PC-9 (cell line): ENCODE measurements around the gene FLYWCH1. TPM values are rescaled to one million over a fixed set of nuclear protein-coding genes. Genes with fewer than 3 reads are reported as not detected.
A peak's percentile ranks its signal among the peaks of the same experiment; 100 is the strongest.
"Not testable (repeated sequence)": the region's sequence is repeated elsewhere in the genome, so short reads cannot be mapped to it uniquely, and the experiment has no call there.

Source experiments
- BruUV-seq: library from RNA; stranded (reverse); fragments of 400-500 nt; replicated peaks from 2 replicates; lab custom pipeline; 2021; lab: Mats Ljungman, UMichigan
- CTCF ChIA-PET: fragments of 300-600 bp; sonication (Branson Sonifier 250); formaldehyde crosslinking; loops from one replicate; lab custom pipeline; 2022; ENCODE audit warnings: antibody characterized with exemption; lab: Charles Lee
- POLR2A ChIA-PET: fragments of 300-600 bp; sonication (Branson Sonifier 250); formaldehyde crosslinking; loops from one replicate; lab custom pipeline; 2022; ENCODE audit warnings: antibody characterized with exemption; ENCODE audit not compliant: unreplicated experiment; lab: Charles Lee
- DNase-seq, 2 experiments: peaks; one replicate each; pipeline versions ENCODE4 v3.0.0 to v3.0.0-alpha.2; 2015 to 2022; ENCODE audit warnings: mixed read lengths in 1 of 2
- H2AFZ ChIP-seq: fragments of 200-600 bp; sonication (generic); 2 replicates; pipeline ENCODE4 v1.8.1; 2017; ENCODE audit warnings: antibody characterized with exemption
- H3F3A ChIP-seq: fragments of 200-600 bp; sonication (generic); 2 replicates; pipeline ENCODE4 v1.8.1; 2017; ENCODE audit warnings: antibody characterized with exemption, mild to moderate bottlenecking, low read depth; ENCODE audit not compliant: insufficient read depth
- H3K27ac ChIP-seq: fragments of 200-600 bp; sonication (generic); 2 replicates; pipeline ENCODE4 v1.6.1; 2016; ENCODE audit warnings: mixed run types
- H3K27me3 ChIP-seq: fragments of 200-600 bp; sonication (generic); 2 replicates; pipeline ENCODE4 v1.6.1; 2016; ENCODE audit warnings: low read depth, mixed run types; ENCODE audit not compliant: insufficient read depth
- H3K36me3 ChIP-seq: fragments of 200-600 bp; sonication (generic); 2 replicates; pipeline ENCODE4 v1.6.1; 2016; ENCODE audit warnings: low read depth, mixed run types
- H3K4me1 ChIP-seq: fragments of 200-600 bp; sonication (generic); replicated peaks from 2 replicates; pipeline ENCODE4 v1.6.1; 2016; ENCODE audit warnings: mixed run types; ENCODE audit not compliant: insufficient read depth
- H3K4me2 ChIP-seq: fragments of 200-600 bp; sonication (generic); 2 replicates; pipeline ENCODE4 v1.6.1; 2017; ENCODE audit warnings: mixed run types
- H3K4me3 ChIP-seq: fragments of 200-600 bp; sonication (generic); 2 replicates; pipeline ENCODE4 v1.6.1; 2016; ENCODE audit warnings: mixed run types
- H3K79me2 ChIP-seq: fragments of 200-600 bp; sonication (generic); 2 replicates; pipeline ENCODE4 v1.6.1; 2017; ENCODE audit warnings: low read depth, mixed run types
- H3K9me2 ChIP-seq: fragments of 200-600 bp; sonication (generic); 2 replicates; pipeline ENCODE4 v1.8.1; 2017; ENCODE audit warnings: mild to moderate bottlenecking; ENCODE audit not compliant: insufficient read depth
- H3K9me3 ChIP-seq: fragments of 200-600 bp; sonication (generic); 2 replicates; pipeline ENCODE4 v1.8.1; 2016; ENCODE audit warnings: low read depth; ENCODE audit not compliant: insufficient read depth
- H4K20me1 ChIP-seq: fragments of 200-600 bp; sonication (generic); 2 replicates; pipeline ENCODE4 v1.8.1; 2017; ENCODE audit not compliant: insufficient read depth
- EZH2 ChIP-seq: fragments of 200-600 bp; sonication (generic); IDR thresholded peaks from 2 replicates; pipeline ENCODE4 v1.8.0; 2017; ENCODE audit warnings: antibody characterized with exemption, low read depth
- intact Hi-C: fragments of 100-400 bp; cut with micrococcal nuclease; formaldehyde crosslinking; loops from one replicate; pipeline ENCODE4 v1.10.0; 2022; ENCODE audit not compliant: unreplicated experiment
- total RNA-seq: library from RNA; stranded (reverse); gene quantifications from 2 replicates; pipeline ENCODE4 v1.2.3, GENCODE V29; 2021
- TF ChIP-seq, protein P1 (sequence below): fragments of 200-600 bp; sonication (generic); conservative IDR thresholded peaks from 2 replicates; pipeline ENCODE4 v1.6.1; 2017; ENCODE audit warnings: mixed run types, antibody characterized with exemption, mild to moderate bottlenecking, moderate library complexity

Gene FLYWCH1
- total RNA-seq, 1 experiment from 2014 or later: 79.9 TPM

DNA sequence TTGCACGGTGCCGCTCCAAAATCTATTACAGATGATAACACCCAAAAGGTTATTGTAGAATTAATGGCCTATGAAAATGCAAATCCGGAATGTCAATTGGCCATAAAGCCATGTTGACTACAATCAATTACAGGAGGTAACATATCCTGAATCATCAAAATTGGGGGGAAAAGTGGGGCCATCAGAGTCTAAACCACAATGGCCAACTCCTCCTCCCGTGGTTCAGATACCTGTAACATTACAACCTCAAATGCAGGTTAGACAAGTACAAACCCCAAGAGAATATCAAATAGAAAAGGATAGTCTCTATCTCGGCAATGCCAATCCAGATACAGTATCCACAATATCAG is 14.9 kb downstream of the FLYWCH1 start:
- TF ChIP-seq, protein P1, sequence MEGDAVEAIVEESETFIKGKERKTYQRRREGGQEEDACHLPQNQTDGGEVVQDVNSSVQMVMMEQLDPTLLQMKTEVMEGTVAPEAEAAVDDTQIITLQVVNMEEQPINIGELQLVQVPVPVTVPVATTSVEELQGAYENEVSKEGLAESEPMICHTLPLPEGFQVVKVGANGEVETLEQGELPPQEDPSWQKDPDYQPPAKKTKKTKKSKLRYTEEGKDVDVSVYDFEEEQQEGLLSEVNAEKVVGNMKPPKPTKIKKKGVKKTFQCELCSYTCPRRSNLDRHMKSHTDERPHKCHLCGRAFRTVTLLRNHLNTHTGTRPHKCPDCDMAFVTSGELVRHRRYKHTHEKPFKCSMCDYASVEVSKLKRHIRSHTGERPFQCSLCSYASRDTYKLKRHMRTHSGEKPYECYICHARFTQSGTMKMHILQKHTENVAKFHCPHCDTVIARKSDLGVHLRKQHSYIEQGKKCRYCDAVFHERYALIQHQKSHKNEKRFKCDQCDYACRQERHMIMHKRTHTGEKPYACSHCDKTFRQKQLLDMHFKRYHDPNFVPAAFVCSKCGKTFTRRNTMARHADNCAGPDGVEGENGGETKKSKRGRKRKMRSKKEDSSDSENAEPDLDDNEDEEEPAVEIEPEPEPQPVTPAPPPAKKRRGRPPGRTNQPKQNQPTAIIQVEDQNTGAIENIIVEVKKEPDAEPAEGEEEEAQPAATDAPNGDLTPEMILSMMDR: no peak
- TF ChIP-seq EZH2: no peak
- Histone ChIP-seq H3K27me3 (no peaks in the 10 kb centered on the region), H4K20me1 (peaks cover 6% of the 10 kb centered on the region; the same call in 1 of the 2 replicates), H3K9me2 (no peaks in the 10 kb centered on the region), H2AFZ (no peak overlapping the region), H3F3A (peaks cover 12% of the 10 kb centered on the region; the same call in 1 of the 2 replicates), H3K4me1 (no peaks in the 10 kb centered on the region), H3K36me3 (no peaks in the 10 kb centered on the region), H3K79me2 (no peaks in the 10 kb centered on the region), H3K9me3 (no peaks in the 10 kb centered on the region), H3K27ac (no peak overlapping the region), H3K4me3 (no peak overlapping the region), H3K4me2 (peak overlapping the region; percentile 53)
- intact Hi-C loops: loop anchor here (2.0 kb wide), 1 partner anchor 52 kb away; no protein-coding TSS in a partner anchor
- ChIA-PET POLR2A (interaction anchor here (0.6 kb wide), 2 partner anchors 15 to 142 kb away, joined by 3 to 6 read pairs; partner anchors contain the start of gene FLYWCH1), CTCF (interaction anchor here (0.6 to 1.8 kb wide), 7 partner anchors 11 to 205 kb away, joined by 3 to 5 read pairs (median 4); partner anchors contain the start of gene FLYWCH2)
- DNase-seq: no peak
- BruUV-seq: no TSS peak

DNA sequence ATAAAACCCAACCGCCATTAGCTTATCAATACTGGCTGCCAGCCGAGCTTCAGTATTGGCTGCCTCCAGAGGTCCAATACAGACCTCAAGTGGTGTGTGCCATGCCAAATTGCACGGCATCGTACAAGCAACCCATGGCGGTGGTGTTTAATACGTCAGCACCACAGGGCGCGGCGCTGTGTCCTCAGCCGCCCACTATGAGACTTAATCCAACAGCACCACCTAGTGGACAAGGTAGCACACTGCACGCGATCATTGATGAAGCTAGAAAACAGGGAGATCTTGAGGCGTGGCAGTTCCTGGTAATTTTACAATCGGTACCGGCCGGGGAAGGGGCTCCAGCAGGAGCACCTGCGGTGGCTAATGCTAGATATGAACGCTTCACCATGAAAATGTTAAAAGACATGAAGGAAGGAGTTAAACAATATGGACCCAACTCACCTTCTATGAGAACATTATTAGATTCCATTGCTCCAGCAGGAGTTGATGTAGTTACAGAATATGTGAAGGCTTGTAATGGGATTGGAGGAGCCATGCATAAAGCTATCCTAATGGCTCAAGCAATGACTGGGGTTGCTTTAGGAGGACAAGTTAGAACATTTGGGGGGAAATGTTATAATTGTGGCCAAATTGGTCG is 15.4 kb downstream of the FLYWCH1 start:
- Histone ChIP-seq H3K27me3 (no peaks in the 10 kb centered on the region), H3K9me3 (no peaks in the 10 kb centered on the region), H3K4me1 (no peaks in the 10 kb centered on the region), H3K9me2 (no peaks in the 10 kb centered on the region), H2AFZ (no peak overlapping the region), H3K36me3 (no peaks in the 10 kb centered on the region), H3F3A (peaks cover 12% of the 10 kb centered on the region; the same call in 1 of the 2 replicates), H3K4me3 (no peak overlapping the region), H3K4me2 (peak overlapping the region; percentile 53), H3K79me2 (no peaks in the 10 kb centered on the region), H4K20me1 (peaks cover 6% of the 10 kb centered on the region; the same call in 1 of the 2 replicates), H3K27ac (no peak overlapping the region)
- CTCF ChIA-PET: interaction anchor here (0.6 to 1.8 kb wide), 9 partner anchors 11 to 206 kb away, joined by 3 to 13 read pairs (median 4); partner anchors contain the start of gene FLYWCH2
- POLR2A ChIA-PET: interaction anchor here (0.5 to 0.6 kb wide), 3 partner anchors 15 to 188 kb away, joined by 3 to 6 read pairs (median 4); partner anchors contain the start of gene FLYWCH1
- no peak for TF ChIP-seq EZH2
- TF ChIP-seq, protein P1: peak; percentile 96
- no TSS peak for BruUV-seq
- peak; percentile 70 to 84 for DNase-seq
- intact Hi-C loops: loop anchor here (1.0 to 2.0 kb wide), 2 partner anchors 52 to 56 kb away; no protein-coding TSS in a partner anchor

DNA sequence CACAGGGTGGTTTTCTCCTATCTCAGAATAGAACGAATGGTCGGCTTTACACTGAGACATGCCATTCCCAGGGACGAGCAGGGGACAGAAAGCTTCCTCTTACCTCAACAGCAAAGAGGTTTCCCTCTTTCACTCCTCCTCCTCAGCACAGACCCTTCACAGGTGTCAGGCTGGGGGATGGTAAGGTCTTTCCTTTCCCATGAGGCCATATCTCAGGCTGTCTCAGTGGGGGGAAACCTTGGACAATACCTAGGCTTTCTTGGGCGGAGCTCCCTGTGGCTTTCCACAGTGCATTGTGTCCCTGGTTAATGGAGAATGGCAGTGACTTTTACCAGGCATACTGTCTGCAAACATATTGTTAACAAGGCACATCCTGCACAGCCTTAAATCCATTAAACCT is 16.4 kb downstream of the FLYWCH1 start:
- H3K27ac ChIP-seq, H3K4me3 ChIP-seq, H3K9me2 ChIP-seq, H3K4me1 ChIP-seq, H2AFZ ChIP-seq, POLR2A ChIA-PET, H3K4me2 ChIP-seq, DNase-seq, intact Hi-C loops, H3K9me3 ChIP-seq, H3K27me3 ChIP-seq, H4K20me1 ChIP-seq, H3K36me3 ChIP-seq, BruUV-seq, CTCF ChIA-PET, H3K79me2 ChIP-seq: not testable (repeated sequence)
- H3F3A ChIP-seq: peaks cover 12% of the 10 kb centered on the region; the same call in 1 of the 2 replicates
